SHP77 treated with DMSO at 0.1 percent for 48 hours (cell line): Measurements from ENCODE around the gene WDR87.

ENCODE experiments used
- DNase-seq: peaks from one replicate; lab custom pipeline; 2025; lab: John Stamatoyannopoulos, UW

The WDR87 gene

DNA sequence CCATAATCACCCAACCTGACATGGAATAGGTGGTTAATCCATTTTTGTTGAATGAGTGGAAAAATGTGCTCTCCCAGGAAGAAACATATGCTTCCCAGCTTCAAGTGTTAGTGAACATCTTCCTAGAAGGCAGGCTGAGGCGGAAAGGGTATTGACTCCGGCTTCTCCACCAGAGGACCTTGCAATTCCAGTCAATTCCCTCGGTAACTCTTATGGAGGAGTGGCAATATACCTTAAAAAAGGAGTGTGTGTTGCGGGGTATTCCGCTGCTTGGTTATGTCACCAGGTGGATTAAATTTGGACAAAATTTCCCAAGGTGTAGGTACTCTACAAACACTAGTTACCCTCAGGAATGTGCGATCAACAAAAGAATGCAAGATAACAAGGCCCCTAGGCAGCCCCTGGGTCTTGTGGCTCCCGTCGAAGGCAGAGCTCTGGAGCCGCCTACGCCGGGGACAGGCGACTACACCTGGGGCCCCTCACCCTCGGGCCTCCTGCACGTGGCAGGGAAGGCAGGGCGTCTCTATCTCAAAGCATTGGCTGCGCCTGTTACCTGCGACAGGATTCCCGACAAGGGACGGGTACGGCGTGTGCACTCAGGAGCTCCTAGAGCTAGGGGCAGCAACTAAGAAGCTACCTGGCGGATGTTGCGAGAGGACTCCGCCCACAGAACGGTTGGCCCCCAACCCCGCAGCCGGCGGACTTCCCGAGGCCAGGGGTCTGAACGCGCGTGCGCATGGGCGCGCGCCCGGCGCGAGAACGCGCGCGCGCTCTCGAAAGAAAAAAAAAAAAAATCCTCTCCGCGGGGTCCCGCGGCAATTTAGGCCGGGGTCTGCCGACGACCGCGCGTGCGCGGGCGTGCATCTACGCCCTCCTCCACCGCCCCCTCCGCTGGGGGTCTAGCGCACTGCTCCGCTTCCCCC is at the start of gene WDR87:
WDR87 (minus strand) TSS at position 649 of the 923 bp plus-strand sequence. CDS start 8,355 bp downstream, outside the sequence.
- peak; percentile 69 for DNase-seq

DNA sequence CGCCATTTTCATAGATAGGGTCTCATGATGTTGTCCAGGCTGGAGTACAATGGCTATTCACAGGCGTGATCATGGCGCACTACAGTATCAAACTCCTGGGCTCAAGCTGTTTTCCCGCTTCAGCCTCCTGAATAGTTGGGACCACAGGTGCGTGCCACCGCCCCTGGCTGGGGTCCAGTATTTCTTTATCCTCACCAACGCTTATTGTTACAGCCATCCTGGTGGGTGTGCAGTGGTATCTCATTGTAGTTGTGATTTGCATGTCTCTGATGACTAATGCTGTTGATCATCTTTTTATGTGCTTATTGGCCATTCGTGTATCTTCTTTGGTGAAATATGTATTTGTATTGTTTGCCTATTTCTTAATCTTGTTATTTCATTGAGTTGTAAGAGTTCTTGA is 49.6 kb upstream of the WDR87 start:
- no peak for DNase-seq

DNA sequence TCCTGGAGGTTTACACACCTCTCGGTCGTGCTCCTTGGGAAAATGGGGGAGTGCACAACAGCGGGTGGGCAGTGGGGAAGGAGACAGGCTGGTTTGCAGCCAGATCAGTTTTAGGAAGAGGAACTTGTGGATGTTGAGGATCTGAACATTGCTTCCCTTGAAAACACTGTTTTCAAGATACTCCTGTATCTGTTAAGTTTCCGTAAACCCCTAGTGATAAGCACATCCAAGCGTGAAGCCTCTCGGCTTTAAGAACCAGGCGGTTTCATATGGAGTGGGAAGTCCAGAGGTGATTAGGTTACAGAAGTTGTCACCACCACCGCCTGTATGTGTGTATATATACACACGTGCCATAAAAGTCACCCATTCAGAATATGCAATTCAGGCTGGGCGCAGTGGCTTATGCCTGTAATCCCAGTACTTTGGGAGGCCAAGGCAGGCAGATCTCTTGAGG is 48.1 kb upstream of the WDR87 start:
- DNase-seq = no peak

DNA sequence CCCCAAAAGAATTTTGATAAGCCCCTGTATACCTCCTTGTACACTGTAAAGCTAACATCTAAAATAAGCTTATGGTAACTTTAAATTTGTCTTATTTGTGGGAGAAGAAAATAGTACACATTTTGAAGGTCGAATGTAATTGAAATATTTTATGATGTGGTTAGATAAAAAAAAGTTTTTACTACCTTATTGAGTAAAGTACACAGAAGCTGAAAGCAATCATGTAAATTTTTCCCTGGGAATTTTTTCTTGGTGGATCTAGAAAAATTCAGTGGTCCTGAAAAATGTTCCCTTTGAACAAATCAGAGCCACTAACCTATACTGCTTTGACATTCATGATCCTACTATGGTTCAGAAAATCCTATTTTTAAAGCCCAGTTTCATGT is 47.5 kb upstream of the WDR87 start:
- DNase-seq = no peak

DNA sequence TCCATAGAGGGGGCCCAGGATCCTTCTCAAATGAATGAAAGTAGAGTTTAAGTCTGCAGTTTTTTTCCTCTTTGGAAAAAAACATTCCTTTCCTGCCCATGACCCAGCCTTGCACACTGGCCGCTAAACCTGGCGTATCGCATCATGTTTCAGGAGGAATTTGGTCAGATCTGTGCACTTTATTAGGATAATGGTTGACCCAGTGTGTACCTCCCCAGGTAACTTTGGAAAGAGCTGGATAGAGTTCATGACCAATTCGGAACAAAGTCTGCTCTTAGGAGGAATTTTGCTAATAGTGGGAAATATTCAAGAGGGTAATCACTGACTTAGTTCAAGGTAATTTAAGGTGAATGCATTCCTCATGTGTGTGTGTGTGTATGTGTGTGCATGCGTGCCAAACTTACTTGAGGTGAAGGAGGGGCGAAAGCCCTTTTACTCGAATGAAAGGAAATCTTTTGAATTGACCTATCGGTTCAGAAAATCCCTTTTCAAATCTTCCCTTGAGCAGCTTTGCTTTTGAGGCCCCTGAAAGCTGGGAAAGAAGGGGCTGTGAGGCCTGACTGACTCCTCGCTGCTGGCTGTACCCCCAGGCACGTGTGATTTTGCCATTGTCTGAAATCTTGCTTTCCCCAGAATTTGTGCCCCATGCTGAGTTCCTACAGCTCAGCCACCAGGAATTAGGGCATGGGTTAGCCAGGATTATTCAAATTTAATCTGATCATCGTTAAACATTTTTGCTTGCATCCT is 47.0 kb upstream of the WDR87 start:
- DNase-seq = no peak

DNA sequence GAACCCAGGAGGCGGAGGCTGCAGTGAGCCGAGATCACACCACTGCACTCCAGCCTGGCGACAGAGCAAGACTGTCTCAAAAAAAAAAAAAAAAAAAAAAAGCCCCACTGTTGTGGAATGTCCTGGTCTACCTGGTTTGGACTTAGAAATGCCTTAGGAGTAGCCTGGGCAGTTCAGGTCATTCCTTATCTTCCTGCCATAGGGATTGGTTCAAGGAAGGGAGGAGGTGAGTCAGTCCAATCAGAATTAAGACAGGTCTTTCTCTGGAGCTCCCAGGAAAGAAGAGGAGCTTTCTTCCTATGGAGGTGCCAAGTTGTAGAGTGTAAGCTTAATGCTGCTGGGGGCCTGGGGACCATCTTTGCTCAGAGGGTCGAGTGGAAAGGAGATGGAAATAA is 45.4 kb upstream of the WDR87 start:
- DNase-seq = no peak

DNA sequence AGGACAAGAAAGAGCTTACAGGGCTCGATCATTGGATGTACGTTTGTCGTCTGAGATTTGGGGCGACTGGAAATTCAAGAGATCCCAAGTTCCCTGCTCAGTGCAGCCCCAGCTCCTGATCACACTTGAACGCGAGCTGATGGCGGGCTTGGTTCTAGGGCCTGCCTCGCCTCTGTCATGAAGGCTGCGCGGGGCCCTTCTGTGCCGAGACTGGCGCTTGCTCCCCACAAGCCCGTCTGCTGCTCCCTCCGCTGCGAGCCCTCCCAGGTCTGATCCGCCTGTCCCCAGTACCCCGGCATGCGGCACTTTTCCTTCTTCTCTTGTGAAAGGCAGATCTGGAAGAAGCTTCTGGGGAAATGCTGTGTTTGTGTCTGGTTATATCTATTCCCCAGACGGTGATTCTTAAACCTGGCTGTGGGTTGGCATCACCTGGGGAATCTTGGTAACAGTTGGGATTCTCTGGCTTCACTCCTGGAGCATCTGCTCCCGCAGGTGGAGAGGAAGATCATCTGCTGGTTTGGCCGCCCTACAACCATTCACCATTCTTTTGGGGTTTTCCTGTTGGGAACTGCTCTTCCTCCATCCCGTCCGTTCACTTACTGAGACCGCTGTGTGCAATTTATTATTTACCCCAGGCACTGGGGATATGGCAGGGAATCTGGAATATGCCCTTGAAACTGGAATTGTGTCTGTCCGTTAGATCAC is 44.2 kb upstream of the WDR87 start:
- no peak for DNase-seq

DNA sequence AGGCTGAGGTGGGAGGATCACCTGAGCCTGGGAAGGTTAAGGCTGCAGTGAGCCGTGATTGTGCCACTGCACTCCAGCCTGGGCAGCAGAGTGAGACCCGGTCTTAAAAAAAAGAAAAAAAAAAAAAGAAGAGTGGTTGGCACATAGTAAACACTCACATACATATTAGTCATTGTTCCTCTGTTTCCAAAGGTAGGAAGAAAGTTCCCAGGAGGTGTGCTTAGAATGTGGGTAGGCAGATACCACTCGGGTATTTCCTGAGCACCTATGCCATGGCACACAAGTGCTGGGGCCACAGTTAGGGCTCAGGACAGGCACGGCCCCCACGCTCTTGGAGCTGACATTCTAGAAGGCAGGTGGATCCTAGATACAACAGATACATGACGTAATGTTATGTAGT is 42.0 kb upstream of the WDR87 start:
- DNase-seq = no peak

DNA sequence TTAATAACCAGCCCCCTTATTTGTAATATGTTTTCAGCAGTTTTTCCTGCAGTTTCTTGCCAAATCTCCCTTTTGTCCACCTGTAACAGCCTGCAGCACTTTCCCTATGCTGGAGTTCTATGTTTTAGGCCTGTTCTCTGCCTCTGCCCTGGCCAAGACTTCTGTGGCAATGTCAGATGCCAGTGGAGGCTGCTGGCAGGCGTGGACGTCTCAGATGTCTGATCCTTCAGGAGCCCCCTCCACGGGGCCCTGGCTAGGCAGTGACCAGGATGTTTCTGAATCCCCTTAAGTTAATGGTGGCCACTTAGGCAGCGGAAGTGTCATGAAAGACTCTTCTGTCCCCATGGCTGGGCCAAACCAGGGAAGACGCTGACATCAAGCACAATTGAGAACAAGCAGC is 41.4 kb upstream of the WDR87 start:
- DNase-seq = no peak

DNA sequence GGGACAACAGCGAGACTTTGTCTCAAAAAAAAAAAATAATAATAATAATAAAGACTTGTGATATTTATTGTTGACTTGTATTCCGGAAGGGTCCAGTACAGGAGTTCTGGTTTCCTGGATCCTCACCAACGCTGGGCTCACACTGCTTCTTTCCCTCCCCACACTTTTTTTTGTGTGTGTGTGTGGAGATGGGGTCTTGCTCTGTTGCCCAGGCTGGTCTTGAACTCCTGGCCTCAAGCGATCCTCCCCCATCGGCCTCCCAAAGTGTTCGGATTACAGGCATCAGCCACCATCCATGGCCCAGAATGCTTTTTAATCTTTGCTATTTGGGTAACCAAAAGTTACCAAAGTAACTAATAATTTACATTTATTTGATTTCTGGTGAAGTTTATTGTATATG is 39.7 kb upstream of the WDR87 start:
- no peak for DNase-seq

DNA sequence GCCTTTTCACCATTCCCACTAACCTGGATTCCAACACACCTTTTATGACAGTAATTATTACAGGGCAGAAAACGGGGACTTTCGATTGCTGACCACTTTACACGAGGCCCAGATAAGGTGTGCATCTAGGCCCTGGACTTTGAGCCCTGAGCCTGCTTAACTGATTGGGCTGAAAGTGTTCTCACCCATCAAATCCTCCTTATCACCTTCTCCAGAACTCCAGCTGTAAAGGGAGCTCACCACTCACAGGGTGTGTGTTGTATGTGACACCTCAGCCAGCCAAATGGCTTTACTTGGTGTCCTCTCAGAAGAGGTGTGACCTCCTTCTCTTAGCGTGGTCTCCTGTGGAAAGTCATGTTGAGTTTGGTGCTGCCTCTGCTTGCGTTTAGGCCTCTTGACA is 37.1 kb upstream of the WDR87 start:
- no peak for DNase-seq

DNA sequence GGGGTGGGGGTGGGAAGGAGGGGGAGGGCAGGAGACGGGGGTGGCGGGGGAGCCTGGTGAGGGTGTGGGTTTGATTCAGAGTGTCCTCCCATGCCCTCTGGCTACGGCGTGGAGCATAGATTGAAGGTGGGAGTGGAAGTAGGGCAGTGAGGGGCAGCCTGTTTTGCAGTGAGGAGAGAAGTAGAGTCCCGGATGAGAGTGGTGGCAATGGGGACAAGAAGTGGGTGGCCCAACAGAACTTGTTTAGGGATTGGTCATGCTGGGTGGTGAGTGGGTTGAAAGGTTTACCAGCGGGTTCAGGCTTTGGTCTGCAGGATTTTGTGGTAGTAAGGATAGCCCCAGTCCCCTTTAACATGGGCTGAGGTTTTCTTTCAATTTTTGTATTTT is 36.1 kb upstream of the WDR87 start:
- DNase-seq = no peak

DNA sequence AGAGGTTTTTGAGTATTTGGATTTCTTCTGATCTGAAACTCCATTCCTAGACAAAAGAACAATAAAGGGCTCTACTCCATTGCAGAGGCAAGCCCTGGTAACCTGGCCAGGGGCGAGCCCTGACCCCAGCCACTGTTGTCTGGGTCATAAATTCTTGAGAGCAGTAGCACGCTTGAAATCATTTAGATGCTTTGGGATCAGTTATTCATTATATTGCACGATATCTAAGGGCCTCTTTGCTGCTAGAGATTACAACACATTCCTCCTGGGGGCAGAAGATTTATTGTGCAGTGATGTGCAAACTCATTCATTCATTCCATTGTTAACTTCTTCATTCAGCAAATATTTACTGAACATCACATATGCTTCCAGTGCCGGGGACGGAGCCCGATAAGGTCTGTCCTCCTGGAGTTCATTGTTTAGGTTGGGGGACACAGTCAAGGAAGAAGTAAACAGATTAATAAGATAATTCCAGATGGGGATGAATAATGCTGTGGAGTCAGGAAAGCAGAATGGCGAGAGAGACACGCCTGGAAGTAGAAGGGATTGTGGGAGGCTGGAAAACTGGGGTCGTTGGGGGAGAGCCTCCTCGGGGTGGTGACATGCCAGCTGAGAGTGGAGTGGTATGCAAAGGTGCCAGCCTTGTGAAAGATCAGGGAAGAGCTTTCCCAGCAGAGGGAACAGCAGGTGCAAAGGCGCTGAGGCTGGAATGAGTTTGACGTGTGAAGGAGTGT is 35.6 kb upstream of the WDR87 start:
- DNase-seq = peak; percentile 45

DNA sequence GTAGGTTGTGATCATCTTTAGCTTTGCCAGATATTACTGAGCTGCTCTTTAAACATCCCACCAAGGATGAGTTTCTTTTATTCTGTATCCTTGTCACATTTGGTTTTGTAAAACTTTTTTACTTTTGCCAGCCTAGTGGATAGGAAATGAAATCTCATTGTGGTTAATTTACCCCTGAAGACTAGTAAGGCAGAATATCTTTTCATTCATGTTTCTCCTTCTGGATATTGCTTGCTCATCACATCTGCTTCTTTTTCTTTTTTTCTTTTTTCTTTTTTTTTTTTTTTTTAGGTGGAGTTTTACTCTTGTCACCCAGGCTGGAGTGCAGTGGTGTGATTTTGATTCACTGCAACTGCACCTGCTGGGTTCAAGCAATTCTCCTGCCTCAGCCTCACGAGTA is 32.0 kb upstream of the WDR87 start:
- no peak for DNase-seq

DNA sequence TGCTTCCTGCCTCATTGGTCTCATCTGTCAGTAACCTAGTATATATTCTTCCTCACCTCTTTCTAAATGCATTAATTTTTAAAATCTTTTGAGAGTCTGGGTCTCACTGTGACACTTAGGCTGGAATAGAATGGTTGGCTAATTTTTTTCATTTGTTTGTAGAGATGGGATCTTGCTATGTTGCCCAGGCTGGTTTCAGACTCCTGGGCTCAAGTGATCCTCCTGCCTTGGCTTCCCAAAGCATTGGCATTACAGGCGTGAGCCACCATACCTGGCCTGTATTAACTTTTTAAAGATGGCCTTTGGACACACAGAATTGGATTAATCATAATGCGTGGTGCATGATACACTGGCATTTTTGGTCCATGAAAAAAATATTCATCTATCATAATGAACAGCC is 30.5 kb upstream of the WDR87 start:
- DNase-seq = no peak

DNA sequence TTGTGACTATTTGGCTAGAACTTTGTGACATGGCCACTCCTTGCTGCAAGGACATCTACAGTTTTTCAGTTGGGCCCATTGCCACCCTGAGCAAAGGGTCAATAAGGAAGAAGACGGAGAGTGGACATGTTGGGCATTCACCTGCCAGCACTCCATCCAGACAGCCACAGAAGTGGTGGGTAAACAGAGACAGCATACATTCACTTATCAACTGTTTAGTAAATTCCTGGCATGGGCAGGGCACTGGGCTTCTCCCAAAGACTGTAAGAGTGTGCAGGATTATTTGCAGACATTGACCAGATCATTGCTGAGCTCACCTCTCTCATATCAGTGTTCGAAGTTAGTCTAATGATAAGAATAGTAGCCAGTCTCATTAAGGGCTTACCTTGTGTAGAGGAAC is 29.8 kb upstream of the WDR87 start:
- DNase-seq = peak; percentile 9

DNA sequence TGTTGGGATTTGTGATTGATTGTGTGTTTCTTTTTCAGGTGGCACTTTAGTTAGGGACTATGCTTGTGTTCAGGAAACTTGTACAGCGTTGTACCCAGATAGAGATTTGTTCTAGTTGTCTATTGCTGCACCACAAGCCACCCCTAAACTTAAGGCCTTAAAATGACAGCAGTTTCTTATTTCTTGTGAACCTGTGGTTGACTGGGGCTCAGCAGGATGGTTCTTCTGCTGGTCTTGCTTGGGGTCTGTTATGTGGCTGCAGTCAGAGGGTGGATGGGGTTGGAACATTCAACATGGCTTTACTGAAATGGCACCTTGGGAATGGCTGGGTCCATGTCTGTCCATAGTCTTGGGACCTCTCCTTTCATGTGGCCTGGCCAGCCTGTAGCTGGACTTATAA is 28.9 kb upstream of the WDR87 start:
- DNase-seq = no peak

DNA sequence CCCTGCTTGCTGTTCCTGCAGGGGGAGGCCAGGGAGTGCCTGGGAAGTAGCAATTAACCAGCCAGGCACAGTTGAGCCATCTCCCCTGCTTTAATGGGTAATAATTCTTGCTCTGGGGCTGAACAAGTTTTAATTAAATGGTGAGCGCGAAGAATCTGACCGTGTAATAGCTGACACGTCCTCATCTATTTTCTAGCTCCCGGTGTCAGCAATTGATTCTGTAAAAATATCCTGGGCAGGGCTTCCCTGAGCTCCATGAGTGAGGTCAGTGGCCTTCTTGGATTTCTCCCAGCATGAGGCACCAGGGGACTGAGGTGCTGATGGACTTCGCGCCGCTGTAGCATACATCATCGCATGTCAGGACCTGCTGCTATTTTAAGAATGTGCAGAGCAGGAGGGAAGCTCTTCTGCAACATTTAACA is 27.6 kb upstream of the WDR87 start:
- DNase-seq = no peak

DNA sequence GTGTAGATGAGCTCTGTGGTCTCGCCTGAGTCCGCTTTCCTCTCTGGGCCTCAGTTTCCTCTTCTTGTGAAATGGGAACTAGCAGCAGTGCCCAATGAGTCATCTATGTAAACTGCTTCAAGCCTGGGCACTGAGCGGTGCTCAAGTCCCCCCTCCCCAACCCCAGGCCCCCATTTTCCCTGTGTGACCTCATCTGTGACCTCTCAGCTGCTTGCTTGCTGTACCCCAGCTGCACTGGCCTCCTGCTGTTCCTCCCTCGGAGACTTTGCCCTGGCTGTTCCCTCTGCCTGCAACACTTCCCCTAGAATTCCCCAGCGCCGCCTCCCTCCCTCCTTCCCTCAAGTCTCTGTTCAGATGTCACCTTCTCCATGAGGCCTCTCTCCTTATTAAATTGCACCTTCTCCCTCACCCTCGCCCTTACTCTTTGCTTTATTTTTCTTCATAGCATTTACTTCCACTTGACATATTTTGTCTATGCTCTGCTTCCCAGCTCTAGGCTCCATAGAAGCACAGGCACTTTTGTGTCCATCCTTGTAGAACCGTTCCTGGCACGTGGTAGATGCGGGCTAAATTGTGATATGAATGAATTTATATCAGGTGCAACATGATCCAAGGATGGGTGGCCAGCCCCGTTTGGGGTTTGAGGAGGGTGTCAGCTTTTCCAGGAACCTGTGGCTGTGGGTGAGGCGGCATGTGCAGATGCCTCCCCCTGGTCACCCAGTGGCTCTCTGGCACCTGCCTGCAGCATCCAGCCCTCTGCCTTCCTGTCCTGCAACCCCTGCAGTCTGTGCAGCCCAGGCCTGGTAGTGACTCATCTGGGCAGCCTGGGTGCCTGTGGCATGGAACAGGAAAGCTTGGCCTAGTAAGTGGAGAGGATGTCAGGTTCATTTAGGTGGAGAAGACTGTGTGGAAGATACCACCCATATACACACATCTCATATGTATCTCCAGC is 26.9 kb upstream of the WDR87 start:
- peak; percentile 43 for DNase-seq

DNA sequence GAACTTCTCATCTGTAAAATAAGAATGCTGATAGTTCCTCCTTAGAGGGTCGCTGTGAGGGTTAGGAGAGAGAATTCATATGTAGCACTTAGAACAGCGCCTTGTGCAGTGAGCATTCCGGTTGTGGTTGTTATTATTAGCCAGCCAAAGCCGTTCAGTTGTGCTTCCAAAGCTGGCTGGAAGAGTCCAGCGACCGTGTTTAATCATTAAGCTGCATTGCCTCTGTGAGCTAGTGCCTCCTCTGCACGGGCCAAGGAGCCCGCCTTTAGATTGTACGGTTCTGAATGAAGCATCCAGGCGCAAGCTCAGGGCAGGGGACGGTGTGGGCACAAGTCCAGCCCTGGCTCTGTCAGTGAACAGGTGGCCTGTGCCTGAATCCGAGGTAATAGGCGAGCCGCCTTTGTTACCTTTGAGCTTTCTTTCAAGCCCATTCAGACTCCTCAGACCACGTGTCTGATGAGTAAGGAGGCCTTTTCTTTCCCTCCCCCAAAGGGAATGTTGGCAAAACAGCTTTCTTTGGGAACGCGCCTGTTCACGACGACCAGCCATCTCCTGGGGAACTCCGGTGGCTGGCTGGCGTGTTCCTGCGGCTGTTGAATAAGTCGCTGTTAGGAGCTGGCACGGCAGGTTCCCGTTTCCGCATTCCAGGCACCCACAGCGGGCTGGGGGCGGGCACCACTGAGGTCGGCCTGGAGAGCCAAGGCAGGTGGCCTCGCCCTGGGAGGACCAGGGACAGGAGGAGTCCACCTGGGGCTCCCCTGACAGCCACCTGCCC is 25.7 kb upstream of the WDR87 start:
- peak; percentile 12 for DNase-seq
